Measurements from ENCODE around the gene MRPL14.
"Not testable (repeated sequence)": the region's sequence is repeated elsewhere in the genome, so short reads cannot be mapped to it uniquely, and the experiment has no call there.

MRPL14 gene

DNA sequence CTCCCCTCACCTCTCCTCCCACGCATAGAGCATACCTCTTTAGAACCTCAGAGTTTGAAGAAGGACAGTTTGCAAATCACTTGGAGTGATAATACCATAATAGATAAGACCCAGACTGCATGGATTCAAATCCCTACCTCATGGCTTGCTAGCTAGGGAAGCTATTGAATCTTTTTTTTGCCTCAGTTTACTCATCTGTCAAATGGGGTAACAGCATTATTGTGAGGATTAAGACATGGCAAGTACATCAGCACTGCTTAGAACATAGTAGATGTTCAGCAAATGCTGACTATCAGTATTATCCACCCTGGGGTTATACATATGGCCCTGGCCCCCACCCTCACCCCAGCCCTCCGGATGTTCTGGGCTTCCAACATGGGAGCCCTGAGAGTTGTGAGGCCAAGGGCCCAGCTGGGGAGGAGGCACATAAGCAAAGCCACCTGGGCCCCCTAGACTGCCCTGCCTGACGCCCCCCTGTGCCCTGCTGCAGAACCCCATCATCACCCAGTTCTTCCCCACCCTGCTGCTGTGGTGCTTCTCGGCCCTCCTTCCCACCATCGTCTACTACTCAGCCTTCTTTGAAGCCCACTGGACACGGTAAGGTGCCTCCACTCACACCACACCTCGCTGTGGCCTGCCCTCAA, 22.2 kb upstream of the MRPL14 start:
- DNase-seq: no peak

DNA sequence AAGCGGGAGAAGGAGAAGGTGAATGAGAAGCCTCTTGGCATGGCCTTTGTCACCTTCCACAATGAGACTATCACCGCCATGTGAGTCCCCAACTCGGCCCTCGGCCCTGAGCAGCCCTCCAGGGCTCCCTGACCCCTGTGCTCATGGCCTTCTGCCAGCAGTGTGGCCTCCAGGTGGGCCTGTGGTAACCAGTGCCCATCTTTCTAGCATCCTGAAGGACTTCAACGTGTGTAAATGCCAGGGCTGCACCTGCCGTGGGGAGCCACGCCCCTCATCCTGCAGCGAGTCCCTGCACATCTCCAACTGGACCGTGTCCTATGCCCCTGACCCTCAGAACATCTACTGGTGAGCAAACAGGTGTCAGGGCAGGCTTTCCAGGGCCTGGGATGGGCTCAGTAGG, 21.1 kb upstream of the MRPL14 start:
- no peak for DNase-seq

DNA sequence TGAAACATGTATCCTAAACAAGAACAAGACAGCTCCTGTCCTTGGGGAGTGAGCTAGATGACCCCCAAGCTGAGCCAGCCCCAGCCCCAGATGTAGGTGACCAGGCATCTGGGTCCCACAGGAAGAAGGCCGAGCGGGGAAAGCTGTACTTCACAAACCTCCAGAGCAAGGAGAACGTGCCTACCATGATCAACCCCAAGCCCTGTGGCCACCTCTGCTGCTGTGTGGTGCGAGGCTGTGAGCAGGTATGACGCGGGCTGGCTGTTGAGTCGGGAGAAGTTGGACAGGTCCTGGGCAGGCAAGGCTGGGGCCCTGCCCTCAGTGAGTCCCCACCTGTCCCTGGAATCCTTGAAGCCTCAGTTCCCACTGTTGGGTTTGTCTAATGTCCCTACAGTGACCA, 20.0 kb upstream of the MRPL14 start:
- DNase-seq: no peak

DNA sequence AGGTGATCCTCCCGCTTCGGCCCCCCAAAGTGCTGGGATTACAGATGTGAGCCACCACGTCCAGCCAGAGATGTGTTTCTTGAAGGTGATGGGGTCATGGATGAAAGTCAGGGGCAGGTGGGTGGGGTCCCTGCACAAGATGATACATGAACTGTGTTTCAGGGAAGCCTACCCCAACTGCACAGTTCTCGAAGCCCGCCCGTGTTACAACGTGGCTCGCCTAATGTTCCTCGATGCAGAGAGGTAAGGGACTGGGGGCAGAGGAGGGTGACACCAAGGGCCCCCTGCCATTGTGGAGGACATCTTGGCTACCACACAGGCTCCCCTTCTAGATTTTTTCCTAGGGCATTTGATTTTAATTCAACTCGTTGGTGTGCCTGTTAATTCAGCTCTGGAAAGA, 19.4 kb upstream of the MRPL14 start:
- DNase-seq: no peak

DNA sequence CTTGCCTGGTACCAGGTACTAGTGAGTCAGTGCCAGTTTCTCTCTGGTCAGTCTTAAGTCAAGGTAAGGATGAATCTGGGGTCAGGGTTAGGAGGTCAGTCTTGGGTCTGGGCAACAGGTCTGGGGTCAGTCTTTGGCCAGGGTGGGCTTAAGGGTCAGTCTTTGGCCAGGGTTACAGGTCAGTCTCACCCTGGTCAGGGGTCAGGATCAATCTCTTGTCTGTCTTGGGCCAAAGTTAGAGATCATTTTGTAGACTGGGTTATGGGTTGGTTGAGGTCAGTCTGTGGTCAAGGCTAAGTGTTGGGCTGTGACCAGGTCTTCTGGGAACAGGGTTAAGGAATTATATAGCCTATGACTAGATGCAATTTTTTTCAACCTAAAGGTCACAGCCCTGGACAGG, 18.6 kb upstream of the MRPL14 start:
- DNase-seq: no peak

DNA sequence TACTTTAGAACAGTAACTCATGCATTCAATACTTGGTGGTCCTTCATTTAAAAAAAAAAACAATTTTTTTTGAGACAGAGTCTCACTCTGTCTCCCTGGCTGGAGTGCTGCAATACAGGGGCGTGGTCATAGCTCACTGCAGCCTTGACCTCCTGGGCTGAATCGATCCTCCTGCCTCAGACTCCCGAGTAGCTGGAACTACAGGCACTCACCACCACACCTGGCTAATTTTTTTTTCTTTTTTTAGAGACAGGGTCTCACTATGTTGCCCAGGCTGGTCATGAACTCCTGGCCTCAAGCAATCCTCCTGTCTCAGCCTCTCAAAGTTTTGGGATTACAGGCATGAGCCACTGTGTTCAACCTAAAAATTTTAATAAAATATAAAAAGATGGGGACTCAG, 17.3 kb upstream of the MRPL14 start:
- not testable (repeated sequence) for DNase-seq

DNA sequence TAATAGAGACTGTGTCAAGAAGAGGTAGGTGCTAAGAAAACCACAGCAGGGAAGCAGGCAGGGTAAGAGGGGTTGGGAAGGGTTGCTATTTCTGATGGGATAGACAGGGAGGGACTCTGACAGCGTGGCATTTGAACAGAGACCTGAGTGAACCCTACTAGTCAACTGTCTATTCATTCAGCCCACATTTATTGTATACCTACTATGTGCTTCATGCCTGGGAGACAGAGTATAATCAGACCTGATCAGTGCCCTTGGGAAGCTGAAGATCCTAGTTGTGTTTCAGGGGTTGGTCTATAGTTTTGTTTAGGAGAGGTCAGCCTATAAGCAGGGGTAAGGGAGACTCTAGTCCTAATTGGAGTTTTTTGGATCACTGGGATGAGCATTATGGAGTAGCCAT, 16.5 kb upstream of the MRPL14 start:
- DNase-seq: no peak

DNA sequence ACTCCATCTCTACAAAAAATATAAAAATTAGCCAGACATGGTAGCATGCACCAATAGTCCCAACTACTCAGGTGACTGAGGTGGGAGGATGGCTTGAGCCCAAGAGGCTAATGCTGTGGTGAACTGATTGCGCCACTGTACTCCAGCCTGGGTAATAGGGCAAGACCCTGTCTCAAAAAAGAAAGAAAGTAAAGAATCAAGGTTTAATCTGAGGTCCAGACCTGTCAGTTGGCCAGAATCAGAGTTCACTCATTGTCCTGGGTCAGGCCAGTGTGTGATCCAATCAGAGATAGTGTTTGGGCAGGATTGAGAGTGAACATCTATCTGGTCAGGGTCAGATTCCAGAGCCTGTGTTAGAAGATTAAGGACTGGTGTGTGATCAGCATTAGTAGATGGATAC, 15.6 kb upstream of the MRPL14 start:
- no peak for DNase-seq

DNA sequence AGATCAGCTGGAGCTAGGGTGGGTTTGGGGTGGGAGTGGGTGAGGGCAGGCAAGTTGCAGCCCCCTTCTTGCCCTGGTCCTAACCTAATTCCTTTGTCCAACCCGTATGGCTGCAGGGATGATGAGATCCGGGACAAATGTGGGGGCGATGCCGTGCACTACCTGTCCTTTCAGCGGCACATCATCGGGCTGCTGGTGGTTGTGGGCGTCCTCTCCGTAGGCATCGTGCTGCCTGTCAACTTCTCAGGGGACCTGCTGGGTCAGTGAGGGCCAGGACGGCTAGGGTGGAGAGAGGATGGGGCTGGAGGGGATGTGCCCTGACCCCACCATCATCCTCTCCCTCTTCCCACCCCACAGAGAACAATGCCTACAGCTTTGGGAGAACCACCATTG, 12.1 kb upstream of the MRPL14 start:
- DNase-seq: no peak

DNA sequence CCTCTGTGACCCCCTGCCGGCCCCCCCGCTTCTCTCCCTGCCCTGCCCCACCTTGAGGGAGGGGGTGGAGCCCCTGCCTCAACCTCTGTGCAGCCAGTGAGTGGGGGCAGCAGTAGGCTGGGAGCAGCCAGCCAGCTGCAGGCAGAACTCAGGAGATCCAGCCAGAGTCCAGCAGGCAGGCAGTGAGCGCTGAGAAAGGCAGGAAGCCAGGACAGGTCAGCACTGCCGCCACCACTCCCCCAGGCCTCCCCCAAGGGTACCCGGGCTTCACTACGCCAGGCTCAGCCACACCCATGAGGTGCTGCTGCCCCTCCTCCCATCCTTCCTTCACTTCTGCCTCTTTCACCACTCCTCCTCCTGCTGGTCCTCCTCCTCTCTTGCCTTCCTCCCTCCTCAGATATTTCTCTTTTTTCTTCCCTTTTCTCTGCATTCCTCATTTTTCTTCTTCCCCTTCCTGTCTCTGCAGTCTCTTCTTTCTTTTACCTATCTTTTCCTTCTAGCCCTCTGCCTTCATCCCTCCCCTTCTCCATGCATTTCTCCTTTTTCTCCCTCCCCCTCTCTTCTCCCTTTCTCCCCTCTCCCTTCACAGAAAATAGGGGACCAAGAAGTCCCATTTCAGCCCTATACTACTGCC, 11.6 kb upstream of the MRPL14 start:
- no peak for DNase-seq

DNA sequence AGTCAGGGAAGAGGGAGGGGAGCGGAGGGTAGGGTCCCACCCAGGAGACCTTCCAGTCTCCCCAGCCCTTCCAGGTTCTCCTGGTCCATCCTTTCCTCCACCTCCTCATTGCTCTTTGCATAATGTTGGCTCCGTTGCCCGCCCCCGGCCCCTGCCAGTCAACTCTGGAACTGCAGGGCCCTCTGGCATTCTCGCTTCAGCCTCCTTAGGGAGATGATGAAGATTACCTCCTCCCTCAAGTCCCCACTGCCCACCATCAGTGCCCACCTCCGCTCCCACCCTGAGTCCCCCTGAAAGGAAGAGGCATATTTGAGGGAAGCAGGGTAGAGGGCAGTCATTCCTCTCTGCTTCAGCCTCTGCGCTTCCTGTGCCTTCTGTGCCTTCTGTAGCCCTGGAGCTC, 8.6 kb upstream of the MRPL14 start:
- DNase-seq: no peak

DNA sequence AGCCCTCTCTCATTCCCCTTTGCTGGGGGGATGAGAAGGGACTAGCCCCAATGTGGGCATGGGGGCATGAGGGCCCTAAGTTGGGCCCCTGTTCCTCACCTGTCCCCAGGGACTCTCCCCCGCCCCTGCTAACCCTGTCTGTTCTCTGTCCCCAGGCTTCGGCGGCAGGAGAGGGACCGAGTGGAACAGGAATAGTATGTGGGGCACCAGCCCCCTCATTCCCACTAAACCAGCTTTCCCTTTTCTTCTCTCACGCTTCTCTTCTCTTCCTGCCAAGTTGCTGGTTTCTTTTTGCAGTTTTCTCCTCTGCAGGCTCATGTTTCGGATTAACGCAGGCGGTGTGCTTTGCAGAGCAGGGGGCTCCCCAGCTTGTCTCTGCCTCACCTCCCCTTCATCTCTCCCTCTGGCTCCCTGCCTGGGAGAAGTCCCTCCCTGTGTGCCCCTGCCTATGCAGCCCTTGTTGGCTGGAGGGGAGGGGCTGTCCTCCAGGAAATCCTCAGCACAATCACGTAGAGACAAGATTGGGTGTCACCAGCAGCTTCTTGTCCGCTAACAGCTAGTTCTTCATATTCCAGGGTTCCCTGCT, 8.0 kb upstream of the MRPL14 start:
- no peak for DNase-seq

DNA sequence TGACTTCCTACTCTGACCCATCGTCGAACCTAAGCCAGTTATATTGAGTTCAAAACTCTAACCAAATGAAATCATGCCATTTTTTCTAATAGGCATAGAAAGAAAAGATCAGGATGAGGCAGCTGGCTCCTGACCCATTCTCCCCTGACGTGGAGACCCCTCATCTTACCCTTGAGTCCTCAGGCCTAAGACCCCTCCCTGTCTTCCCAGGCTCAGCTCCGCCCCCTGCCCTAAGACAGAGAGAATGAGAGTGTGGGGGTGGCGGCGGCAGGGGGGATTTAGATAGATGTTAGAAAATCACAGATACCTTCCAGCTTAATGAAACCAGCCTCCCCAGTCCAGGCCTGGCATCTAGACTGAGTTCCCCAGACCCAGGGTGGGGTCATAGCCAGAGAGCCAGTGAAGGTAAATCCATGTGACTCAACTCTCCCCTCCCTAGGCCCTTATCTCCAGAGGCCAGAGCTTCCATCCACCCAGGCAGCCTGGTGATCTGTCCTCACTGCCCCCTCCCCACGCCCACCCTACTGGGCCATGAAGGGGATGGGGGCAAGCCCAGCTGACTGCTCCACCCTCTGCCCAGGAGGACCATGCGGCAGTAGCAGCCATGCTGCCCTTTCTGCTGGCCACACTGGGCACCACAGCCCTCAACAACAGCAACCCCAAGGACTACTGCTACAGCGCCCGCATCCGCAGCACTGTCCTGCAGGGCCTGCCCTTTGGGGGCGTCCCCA, 6.9 kb upstream of the MRPL14 start:
- no peak for DNase-seq

DNA sequence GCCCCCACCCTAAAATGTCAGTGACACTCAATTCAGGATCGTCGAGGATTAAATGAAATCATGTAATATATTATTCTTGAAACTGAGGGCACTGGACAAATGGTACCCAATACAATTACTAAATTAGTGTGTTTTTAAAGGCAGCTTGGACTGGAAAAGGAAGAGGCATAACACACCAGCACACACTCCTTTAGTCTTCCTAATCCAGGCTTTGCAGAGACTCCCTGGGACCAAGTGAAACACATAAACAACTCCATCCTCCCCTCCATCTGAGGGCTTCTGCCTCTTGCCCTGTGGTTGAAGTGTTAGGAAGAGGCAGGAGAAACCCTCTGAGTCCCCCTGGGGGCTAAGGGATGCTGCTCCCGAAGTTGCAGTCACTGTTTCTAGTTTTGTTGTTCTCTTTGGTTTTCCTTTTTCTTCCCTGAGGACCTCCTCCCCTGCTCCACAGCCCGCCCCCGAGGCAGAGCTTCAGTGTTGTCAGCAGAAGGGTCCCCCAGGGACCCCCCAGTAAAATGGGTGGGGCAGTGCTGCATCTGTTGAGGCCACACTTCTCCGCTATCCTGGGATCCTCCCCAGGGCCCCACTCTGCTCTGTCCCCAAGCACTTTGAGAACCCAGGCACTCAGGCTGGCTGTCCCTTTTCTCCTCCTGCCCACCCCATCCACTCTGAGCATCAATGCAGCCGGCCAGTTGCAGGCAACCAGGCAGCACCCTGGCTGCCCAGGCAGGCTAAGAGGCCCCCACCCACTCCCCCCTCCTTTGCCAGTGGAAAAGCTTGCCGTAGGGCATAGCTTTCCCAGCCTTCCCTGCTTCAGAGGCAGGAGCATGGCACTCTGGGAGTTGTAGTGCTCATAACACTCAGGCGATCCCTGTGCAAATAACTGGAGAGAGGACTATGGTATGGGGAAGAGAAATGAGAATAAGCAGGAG, 6.0 kb upstream of the MRPL14 start:
- DNase-seq: no peak

DNA sequence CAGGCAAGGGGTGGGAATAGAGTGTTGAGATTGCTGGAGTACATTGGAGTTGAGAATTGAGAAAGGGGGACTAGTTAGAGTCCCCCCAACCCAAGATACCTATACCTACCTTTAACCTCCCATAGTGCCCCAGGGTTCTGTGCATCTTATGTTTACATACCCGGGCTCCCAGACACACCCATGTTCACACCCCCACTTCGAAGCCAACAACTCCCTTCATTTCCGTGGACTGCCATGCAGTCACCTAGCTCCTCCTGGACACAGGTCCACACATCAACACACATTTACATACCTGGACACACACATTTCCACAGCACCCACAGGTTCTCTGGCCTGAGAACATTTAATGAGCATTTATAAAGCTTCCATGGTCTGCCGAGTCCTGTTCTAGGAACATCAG, 5.2 kb upstream of the MRPL14 start:
- DNase-seq: no peak

DNA sequence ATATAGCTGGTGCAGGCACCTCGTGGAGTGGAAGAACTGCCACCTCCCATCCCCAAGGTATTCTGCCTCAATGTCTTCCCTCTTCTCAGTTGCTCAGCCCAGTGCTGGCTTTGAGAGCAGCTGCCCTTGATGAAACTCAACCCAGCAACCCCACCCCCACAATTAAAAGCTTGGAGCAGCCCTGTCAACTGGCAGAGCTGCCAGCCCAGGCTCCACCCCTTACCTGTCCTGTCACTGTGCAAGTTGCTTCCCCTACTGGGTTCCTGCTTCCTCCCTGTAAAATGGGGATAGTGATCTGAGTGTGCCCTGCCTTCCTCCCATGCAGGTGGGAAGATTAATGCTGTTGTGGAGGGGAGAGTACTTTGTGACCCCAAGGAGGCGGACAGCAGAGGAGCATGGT, 4.6 kb upstream of the MRPL14 start:
- DNase-seq: no peak

DNA sequence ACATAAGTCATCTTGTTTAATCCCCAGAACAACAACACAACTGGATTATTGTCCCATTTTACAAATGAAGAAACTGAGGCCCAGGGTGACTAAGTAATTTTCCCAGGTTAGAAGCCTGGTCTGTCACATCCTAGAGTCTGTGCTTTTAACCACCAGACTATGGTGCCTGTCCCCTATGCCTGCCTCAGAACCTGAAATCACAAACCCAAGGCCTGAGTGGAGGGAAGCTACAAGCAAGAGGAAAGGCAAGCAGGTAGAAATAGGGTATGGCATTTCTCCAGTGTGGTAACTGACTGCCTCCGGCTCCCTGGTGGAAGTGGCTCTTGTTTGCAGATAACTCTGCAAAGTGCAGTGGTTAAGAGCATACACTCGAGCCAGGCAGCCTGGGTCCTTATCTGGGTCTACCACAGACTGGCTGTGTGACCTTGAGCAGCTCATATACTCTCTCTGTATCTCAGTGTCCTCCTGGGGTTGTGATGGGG, 2.6 kb upstream of the MRPL14 start:
- no peak for DNase-seq

DNA sequence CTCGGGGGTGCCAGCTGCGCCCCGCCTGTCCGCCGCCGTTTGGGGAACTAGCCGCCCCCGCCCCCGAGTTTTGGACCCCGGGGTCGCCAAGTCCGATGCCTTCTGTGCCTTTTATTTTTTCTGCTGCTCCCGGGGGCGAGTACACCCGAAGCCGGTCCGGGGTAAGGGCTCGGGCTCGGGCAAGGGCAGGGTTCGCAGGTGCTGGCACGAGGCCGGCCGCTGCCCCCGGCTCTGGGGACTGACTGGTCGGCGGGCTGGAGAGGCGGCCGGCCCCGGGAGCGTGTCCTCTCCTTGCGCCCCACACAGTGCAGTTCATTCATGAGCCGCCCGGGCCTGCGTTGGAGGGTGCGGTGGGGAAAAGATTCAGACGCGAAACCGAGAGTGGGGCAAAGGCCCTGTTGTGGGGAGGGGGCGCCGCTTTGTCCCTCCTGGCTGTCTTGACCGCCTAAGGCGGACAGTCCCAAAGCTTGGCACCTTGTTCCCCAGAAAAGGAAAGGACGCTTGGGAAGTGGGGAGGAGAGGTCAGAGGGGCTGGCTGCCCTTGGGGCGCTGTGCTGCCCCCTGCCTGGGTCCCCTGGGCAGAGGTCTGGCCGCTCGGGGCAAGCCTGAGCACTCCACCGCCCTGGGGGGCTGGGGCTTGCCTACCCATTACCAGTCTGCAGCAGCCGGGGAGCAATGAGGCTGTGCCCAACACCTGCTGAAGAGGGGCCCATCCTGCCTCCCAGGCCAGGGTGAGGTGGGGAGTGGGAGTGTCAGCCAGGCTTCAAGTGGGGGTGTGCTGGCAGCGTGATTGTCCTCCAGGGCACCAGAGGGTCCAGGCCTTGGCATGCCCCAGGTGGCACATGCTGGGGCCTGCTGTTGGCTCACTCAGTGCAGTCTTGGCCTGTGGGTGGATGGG, 1.0 kb upstream of the MRPL14 start:
- peak; percentile 31 for DNase-seq

DNA sequence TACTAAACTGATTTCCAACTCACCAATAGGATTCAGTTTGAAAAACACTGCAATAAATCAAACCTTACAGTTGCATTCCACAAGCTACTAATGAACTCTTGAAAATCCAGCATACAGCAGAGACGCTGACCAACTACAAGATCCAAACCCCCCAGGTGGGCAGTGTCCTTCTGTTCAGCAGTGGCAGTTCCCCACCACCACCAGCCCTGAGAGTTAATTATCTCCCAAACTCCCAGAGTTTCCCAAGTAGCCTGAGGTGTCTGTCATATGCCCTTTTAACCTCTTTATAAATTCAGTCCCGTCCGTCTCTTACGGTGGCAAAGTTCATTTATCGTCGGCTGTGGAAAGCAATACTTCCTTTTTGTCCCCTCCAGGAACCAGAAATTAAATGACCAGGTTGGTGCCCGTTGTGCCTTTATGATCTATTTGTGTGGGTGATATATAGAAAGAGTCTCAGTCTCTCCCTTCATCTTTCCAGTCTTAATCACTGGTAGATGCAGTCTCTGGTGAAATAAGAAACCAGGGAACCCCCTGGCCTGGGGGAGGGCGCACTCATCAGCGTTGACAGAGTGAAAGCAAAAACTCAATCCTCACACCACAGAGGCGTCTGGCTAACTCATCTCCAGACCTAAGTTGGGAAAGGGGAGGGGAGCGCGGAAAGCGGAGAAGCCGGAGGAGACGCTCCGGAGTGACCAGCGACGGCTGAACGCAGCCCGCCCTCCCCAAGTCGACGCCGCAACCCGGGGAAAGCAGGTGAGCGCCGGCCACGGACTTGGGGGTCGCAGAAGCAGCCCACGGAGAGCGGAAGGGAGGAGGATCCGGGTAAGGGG, 717 bp downstream of the MRPL14 start:
- peak; percentile 91 for DNase-seq

DNA sequence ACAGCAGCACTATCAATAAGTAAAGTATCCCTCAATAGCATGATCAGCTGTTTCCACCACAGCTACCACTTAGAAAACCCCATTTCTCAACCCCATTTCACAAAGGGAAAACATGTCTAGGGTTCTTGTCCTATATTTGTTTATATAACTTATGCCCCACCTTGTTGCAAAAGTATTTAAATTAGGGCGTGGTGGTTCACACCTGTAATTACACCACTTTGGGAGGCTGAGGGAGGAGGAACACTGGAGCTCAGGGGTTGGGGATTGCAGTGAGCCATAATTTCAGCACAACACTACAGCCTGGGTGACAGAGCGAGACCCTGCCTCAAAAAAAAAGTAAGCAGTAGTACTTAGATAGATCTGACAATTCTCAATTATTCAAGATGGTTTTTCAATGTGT, 3.7 kb downstream of the MRPL14 start:
- DNase-seq: no peak

DNA sequence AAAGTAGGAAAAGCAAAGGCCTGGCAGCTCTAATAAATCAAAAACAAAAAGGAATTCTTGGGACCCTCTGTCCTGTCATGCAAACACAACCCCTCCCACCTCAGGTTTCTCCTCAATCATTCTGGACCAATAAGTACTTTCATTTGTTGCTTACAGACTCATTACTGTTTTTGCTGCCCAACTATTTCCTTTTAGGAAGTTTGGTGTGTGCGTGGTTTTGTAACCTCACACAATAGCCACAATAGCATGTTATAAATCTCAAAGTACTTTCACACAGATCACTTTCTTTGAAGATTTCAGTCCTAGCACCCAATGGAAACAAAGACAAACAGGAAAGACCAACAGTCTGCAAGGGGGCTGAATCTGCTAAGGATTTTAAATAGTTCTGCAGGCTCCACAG, 4.5 kb downstream of the MRPL14 start:
- DNase-seq: no peak

All from stimulated activated CD4-positive, alpha-beta T cell treated with anti-CD3 and anti-CD28 coated beads, Interleukin-4, amount 100 ng/mL, for 24 hours (primary cell).